HCT116 (cell line): ENCODE results near the gene MGAM2. TPM values are rescaled to one million over a fixed set of nuclear protein-coding genes. Genes with fewer than 3 reads are reported as not detected.

Source experiments
- ATAC-seq: fragments of 200-7000 bp; cut with Tn5 transposase; 2 replicates; pipeline ENCODE4 v1.9.1; 2020; ENCODE audit warnings: mild to moderate bottlenecking, moderate library complexity
- BruUV-seq: library from RNA; stranded (reverse); fragments of 400-500 nt; replicated peaks from 2 replicates; lab custom pipeline; 2021; lab: Mats Ljungman, UMichigan
- CTCF ChIA-PET: fragments of 300-600 bp; sonication (Branson Sonifier 250); formaldehyde crosslinking; loops from one replicate; lab custom pipeline; 2021; ENCODE audit warnings: antibody characterized with exemption; lab: Charles Lee
- POLR2A ChIA-PET: fragments of 300-600, 350-600 bp; sonication (Branson Sonifier 250); formaldehyde crosslinking; loops from one replicate; lab custom pipeline; 2021; ENCODE audit warnings: antibody characterized with exemption; lab: Charles Lee
- RAD21 ChIA-PET, 2 experiments: fragments of 300-600 bp; sonication (Branson Sonifier 250); formaldehyde crosslinking; loops; one replicate each; lab custom pipeline; 2023; ENCODE audit warnings: low total read pairs in 2 of 2; ENCODE audit not compliant: uncharacterized antibody in 2 of 2, unreplicated experiment in 2 of 2, low non-redundant PET in 1 of 2; lab: Charles Lee
- DNase-seq: peaks from one replicate; pipeline ENCODE4 v3.0.0-alpha.2; 2010; ENCODE audit warnings: low read depth, low spot score
- H2AFZ ChIP-seq: fragments of 200-600 bp; shearing (Covaris generic), sonication (generic); 2 replicates; pipeline ENCODE4 v1.6.1; 2017; ENCODE audit warnings: low read depth, mixed run types, mixed read lengths, antibody characterized with exemption, low read length; ENCODE audit not compliant: poor library complexity, severe bottlenecking
- H3K27ac ChIP-seq: 2 replicates; pipeline ENCODE4 v1.5.1; 2012; ENCODE audit warnings: low read depth, low read length
- H3K27me3 ChIP-seq: fragments of 200-600 bp; sonication (generic); 2 replicates; pipeline ENCODE4 v1.6.1; 2016; ENCODE audit warnings: mixed run types, low read length, mixed read lengths; ENCODE audit not compliant: insufficient read depth
- H3K36me3 ChIP-seq, 2 experiments: fragments of 200-500 bp in 1 of 2; fragments of 200-600 bp in 1 of 2; sonication (Bioruptor generic) in 1 of 2; sonication (generic) in 1 of 2; 2 replicates each; pipeline versions ENCODE4 v1.5.1 to v1.6.1; 2014 to 2016; ENCODE audit warnings: low read length in 2 of 2, inconsistent platforms in 1 of 2, mixed read lengths in 1 of 2, mixed run types in 1 of 2; ENCODE audit not compliant: insufficient read depth in 2 of 2, control insufficient read depth in 1 of 2
- H3K4me1 ChIP-seq, 2 experiments: fragments of 200-600 bp in 1 of 2; sonication (generic) in 1 of 2; 2 replicates each; pipeline versions ENCODE4 v1.5.1 to v1.6.1; 2012 to 2017; ENCODE audit warnings: low read length in 2 of 2, inconsistent platforms in 1 of 2, mild to moderate bottlenecking in 1 of 2, mixed read lengths in 1 of 2, mixed run types in 1 of 2, moderate library complexity in 1 of 2; ENCODE audit not compliant: insufficient read depth in 2 of 2, control insufficient read depth in 1 of 2
- H3K4me2 ChIP-seq: fragments of 200-600 bp; sonication (generic); 2 replicates; pipeline ENCODE4 v1.6.1; 2017; ENCODE audit warnings: mixed run types, low read length, mixed read lengths
- H3K4me3 ChIP-seq, 2 experiments: fragments of 200-600 bp in 1 of 2; sonication (generic) in 1 of 2; replicated peaks in 1 of 2; 2 replicates each; pipeline ENCODE4 v1.5.1; 2011 to 2016; ENCODE audit warnings: low read length in 2 of 2, control low read depth in 1 of 2, low read depth in 1 of 2, mild to moderate bottlenecking in 1 of 2, mixed read lengths in 1 of 2, mixed run types in 1 of 2
- H3K79me2 ChIP-seq: fragments of 200-600 bp; sonication (generic); 2 replicates; pipeline ENCODE4 v1.6.1; 2017; ENCODE audit warnings: mild to moderate bottlenecking, mixed run types, low read length, moderate library complexity, mixed read lengths; ENCODE audit not compliant: insufficient read depth
- H3K9ac ChIP-seq: fragments of 200-600 bp; sonication (generic); 2 replicates; pipeline ENCODE4 v1.6.1; 2016; ENCODE audit warnings: low read length, mixed read lengths
- H3K9me2 ChIP-seq: fragments of 200-600 bp; sonication (generic), shearing (Covaris generic); 2 replicates; pipeline ENCODE4 v1.6.1; 2017; ENCODE audit warnings: mixed run types, mild to moderate bottlenecking, moderate library complexity; ENCODE audit not compliant: insufficient read depth
- H3K9me3 ChIP-seq, 2 experiments: fragments of 200-500 bp in 1 of 2; fragments of 200-600 bp in 1 of 2; sonication (Bioruptor generic) in 1 of 2; sonication (generic) in 1 of 2; 2 replicates each; pipeline ENCODE4 v1.6.1; 2014 to 2017; ENCODE audit warnings: low read length in 2 of 2, mixed read lengths in 2 of 2, inconsistent platforms in 1 of 2, low read depth in 1 of 2, mild to moderate bottlenecking in 1 of 2, mixed run types in 1 of 2, moderate library complexity in 1 of 2; ENCODE audit not compliant: control insufficient read depth in 1 of 2, insufficient read depth in 1 of 2
- H4K20me1 ChIP-seq: fragments of 200-600 bp; sonication (generic), shearing (Covaris generic); 2 replicates; pipeline ENCODE4 v1.6.1; 2017; ENCODE audit warnings: mixed run types, mild to moderate bottlenecking, moderate library complexity; ENCODE audit not compliant: insufficient read depth
- CBX3 ChIP-seq: IDR thresholded peaks from 2 replicates; pipeline ENCODE4 v1.6.1; 2012; ENCODE audit warnings: low read depth
- FOSL1 ChIP-seq: IDR thresholded peaks from 2 replicates; pipeline ENCODE4 v1.6.1; 2012; ENCODE audit warnings: low read depth
- POLR2AphosphoS5 ChIP-seq: IDR thresholded peaks from 2 replicates; pipeline ENCODE4 v1.6.1; 2011; ENCODE audit warnings: mild to moderate bottlenecking, low read depth, low read length, moderate library complexity
- SIN3A ChIP-seq: IDR thresholded peaks from 2 replicates; pipeline ENCODE4 v1.6.1; 2012; ENCODE audit warnings: low read depth
- SP1 ChIP-seq: IDR thresholded peaks from 2 replicates; pipeline ENCODE4 v1.6.1; 2012; ENCODE audit warnings: low read depth
- SRF ChIP-seq: IDR thresholded peaks from 2 replicates; pipeline ENCODE4 v1.6.1; 2012; ENCODE audit warnings: low read depth
- TCF7L2 ChIP-seq: IDR thresholded peaks from 2 replicates; pipeline ENCODE4 v1.7.0; 2011; ENCODE audit warnings: borderline replicate concordance, inconsistent platforms; ENCODE audit not compliant: insufficient read depth, insufficient read length; ENCODE audit errors: extremely low read depth
- ZBTB33 ChIP-seq: IDR thresholded peaks from 2 replicates; pipeline ENCODE4 v1.6.1; 2011; ENCODE audit warnings: mild to moderate bottlenecking, low read length, moderate library complexity; ENCODE audit not compliant: insufficient replicate concordance; ENCODE audit errors: extremely low read depth
- ZFX ChIP-seq: fragments of 450-650 bp; IDR thresholded peaks from 2 replicates; pipeline ENCODE4 v1.6.1; 2017
- ZNF274 ChIP-seq: fragments of 200-500 bp; sonication (Bioruptor generic); IDR thresholded peaks from 2 replicates; pipeline ENCODE4 v1.6.1; 2014; ENCODE audit warnings: mild to moderate bottlenecking, low read depth, low read length, inconsistent platforms
- intact Hi-C: fragments of 100-400 bp; cut with micrococcal nuclease; formaldehyde crosslinking; loops from 2 replicates; pipeline ENCODE4 v1.10.0; 2022
- total RNA-seq: library from RNA; stranded (reverse); gene quantifications from one replicate; pipeline ENCODE4 v1.2.1, GENCODE V29; 2021; ENCODE audit not compliant: unreplicated experiment
- TF ChIP-seq, protein P1 (sequence below): IDR thresholded peaks from 2 replicates; pipeline ENCODE4 v1.6.1; 2012

The MGAM2 gene
- total RNA-seq, 1 experiment from 2014 or later, result 0.05 TPM

GRCh38 chr7:142123184-142123583 lies 11.7 kb downstream of the MGAM2 start:
- ATAC-seq (no peak), DNase-seq (no peak)
- TF ChIP-seq, protein P1, sequence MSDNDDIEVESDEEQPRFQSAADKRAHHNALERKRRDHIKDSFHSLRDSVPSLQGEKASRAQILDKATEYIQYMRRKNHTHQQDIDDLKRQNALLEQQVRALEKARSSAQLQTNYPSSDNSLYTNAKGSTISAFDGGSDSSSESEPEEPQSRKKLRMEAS, result no peak
- H3K9me2 ChIP-seq, result no peaks in the 10 kb centered on the region
- H3K27me3 ChIP-seq, result no peaks in the 10 kb centered on the region
- no peaks in the 10 kb centered on the region; the same call in 1 of the 2 replicates for H4K20me1 ChIP-seq
- H3K4me2 ChIP-seq, result no peak overlapping the region
- no peak overlapping the region for H3K4me3 ChIP-seq
- H3K36me3 ChIP-seq, result no peaks in the 10 kb centered on the region
- intact Hi-C loops, result no loop called here
- no TSS peak for BruUV-seq
- POLR2A ChIA-PET, result no interaction called here
- no peak overlapping the region for H3K27ac ChIP-seq
- CTCF ChIA-PET, result no interaction called here
- H3K4me1 ChIP-seq, result no peaks in the 10 kb centered on the region
- no peak overlapping the region for H3K9ac ChIP-seq
- H2AFZ ChIP-seq, result no peak overlapping the region
- no peaks in the 10 kb centered on the region for H3K79me2 ChIP-seq
- RAD21 ChIA-PET, result no interaction called here
- H3K9me3 ChIP-seq, result no peaks in the 10 kb centered on the region

DNA sequence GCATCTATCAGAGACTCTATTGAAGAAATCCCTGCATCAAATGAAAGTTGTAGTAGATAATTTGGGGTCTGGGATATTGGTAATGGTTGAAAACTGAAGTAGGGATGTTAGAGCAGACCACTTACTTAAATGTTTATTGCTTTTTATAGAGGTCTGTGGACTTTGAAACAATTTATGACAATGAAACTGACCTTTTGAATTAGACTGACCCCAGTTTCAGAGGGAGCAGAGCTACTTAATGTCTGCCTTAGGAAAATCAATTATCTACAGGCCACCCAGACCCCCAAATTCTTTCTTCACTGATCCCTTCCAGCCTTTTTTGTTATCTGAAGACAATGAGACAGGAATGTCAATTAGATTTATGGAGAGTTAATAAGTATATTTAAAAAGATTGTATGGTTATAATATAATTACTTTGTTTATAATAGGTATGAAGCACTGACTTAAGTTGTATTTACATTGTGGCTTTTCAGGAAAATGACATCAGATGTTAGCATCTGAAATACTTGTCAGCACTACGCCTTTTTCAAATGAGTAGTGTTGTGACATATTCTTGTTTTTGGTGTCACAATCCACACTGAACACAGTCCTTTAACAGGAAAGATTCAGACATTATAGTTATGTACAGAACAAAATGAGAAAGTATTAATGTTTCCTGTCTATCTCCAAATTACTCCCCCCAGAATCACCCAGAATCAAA lies 13.9 kb downstream of the MGAM2 start:
- Histone ChIP-seq H3K4me3 (no peak overlapping the region), H3K9ac (no peak overlapping the region), H3K4me1 (no peaks in the 10 kb centered on the region)
- POLR2A ChIA-PET, result no interaction called here
- BruUV-seq, result no TSS peak
- TF ChIP-seq ZFX, result no peak
- TF ChIP-seq, protein P1, result no peak
- TF ChIP-seq ZBTB33, result no peak
- no peak for TF ChIP-seq SP1
- TF ChIP-seq FOSL1, result no peak
- TF ChIP-seq CBX3, result no peak
- no peak for TF ChIP-seq ZNF274
- TF ChIP-seq SRF, result no peak
- no peak for TF ChIP-seq SIN3A
- TF ChIP-seq POLR2AphosphoS5, result no peak
- no peak for TF ChIP-seq TCF7L2
- TF ChIP-seq, all 23 proteins: peak for 0
- no peaks in the 10 kb centered on the region for H3K9me2 ChIP-seq
- no peak overlapping the region for H3K27ac ChIP-seq
- H4K20me1 ChIP-seq, result no peaks in the 10 kb centered on the region; the same call in 1 of the 2 replicates
- ChIA-PET CTCF (no interaction called here), RAD21 (no interaction called here)
- H3K79me2 ChIP-seq, result no peaks in the 10 kb centered on the region
- DNase-seq (no peak), ATAC-seq (no peak)
- no peak overlapping the region for H3K4me2 ChIP-seq
- H3K36me3 ChIP-seq, result no peaks in the 10 kb centered on the region
- intact Hi-C loops, result no loop called here
- H2AFZ ChIP-seq, result no peak overlapping the region
- no peaks in the 10 kb centered on the region for H3K27me3 ChIP-seq
- H3K9me3 ChIP-seq, result no peaks in the 10 kb centered on the region
